MG63 (cell line): Measurements from ENCODE around the gene EMC9. TPM values are rescaled to one million over a fixed set of nuclear protein-coding genes. Genes with fewer than 3 reads are reported as not detected.

Experiments used
- DNase-seq: peaks from one replicate; pipeline ENCODE4 v3.0.0-alpha.2; 2020
- H3K27me3 ChIP-seq: fragments of 250-450 bp; sonication (Bioruptor Pico); 2 replicates; pipeline ENCODE4 v1.5.1; 2020; ENCODE audit warnings: mild to moderate bottlenecking, moderate library complexity
- H3K36me3 ChIP-seq: fragments of 250-450 bp; sonication (Bioruptor Pico); 2 replicates; pipeline ENCODE4 v1.5.1; 2020; ENCODE audit warnings: mild to moderate bottlenecking, moderate library complexity
- H3K4me3 ChIP-seq: fragments of 250-450 bp; sonication (Bioruptor Pico); 2 replicates; pipeline ENCODE4 v1.5.1; 2020; ENCODE audit warnings: mild to moderate bottlenecking, moderate library complexity
- H3K9me3 ChIP-seq: fragments of 250-450 bp; sonication (Bioruptor Pico); 2 replicates; pipeline ENCODE4 v1.5.1; 2020; ENCODE audit warnings: mild to moderate bottlenecking, moderate library complexity
- total RNA-seq: library from RNA; depleted of rRNA; stranded (reverse); fragments of >200 nt; shearing (Covaris generic); gene quantifications from 2 replicates; pipeline ENCODE4 v1.2.3, GENCODE V29; 2014; ENCODE audit warnings: low replicate concordance

The EMC9 gene
- total RNA-seq, 1 experiment from 2014 or later: 15.7 TPM

- H3K4me3 ChIP-seq: no peak overlapping the region
- H3K36me3 ChIP-seq: peaks cover 12% of the 10 kb centered on the region
- H3K27me3 ChIP-seq: no peaks in the 10 kb centered on the region
- H3K9me3 ChIP-seq: no peaks in the 10 kb centered on the region
- no peak for DNase-seq
Observed at GRCh38 chr14:24179294-24179960, 38.0 kb upstream of the EMC9 start.

- H3K4me3 ChIP-seq: no peak overlapping the region
- H3K9me3 ChIP-seq: no peaks in the 10 kb centered on the region
- no peaks in the 10 kb centered on the region for H3K27me3 ChIP-seq
- no peak for DNase-seq
- H3K36me3 ChIP-seq: peaks cover 9% of the 10 kb centered on the region
Observed at GRCh38 chr14:24178399-24179178, 37.2 kb upstream of the EMC9 start.

DNA sequence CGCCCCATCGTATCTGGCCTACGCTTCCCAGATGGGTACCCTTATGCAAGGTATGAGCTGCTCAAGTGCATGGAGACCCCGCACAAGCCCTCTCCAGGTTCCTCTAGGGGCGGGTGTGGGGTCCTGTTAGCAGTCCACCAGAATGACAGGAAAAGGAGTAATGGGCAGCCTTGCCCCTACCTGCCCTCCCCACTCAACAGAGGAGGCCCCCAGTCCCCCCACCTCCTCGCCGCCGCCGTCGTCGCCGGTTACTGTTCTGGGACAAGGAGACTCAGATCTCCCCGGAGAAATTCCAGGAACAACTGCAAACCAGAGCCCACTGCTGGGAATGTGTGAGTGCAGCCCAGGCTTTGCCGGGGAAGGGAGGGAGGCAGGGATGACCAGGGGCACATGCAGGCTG, 36.5 kb upstream of the EMC9 start:
- Histone ChIP-seq H3K27me3 (no peaks in the 10 kb centered on the region), H3K9me3 (no peaks in the 10 kb centered on the region), H3K4me3 (no peak overlapping the region), H3K36me3 (peaks cover 9% of the 10 kb centered on the region)
- no peak for DNase-seq

- Histone ChIP-seq H3K4me3 (no peak overlapping the region), H3K27me3 (no peaks in the 10 kb centered on the region), H3K36me3 (peaks cover 9% of the 10 kb centered on the region), H3K9me3 (no peaks in the 10 kb centered on the region)
- DNase-seq: no peak
Observed at GRCh38 chr14:24177041-24177825, 35.8 kb upstream of the EMC9 start.

- no peak for DNase-seq
Observed at GRCh38 chr14:24176599-24176998, 35.2 kb upstream of the EMC9 start.

DNA sequence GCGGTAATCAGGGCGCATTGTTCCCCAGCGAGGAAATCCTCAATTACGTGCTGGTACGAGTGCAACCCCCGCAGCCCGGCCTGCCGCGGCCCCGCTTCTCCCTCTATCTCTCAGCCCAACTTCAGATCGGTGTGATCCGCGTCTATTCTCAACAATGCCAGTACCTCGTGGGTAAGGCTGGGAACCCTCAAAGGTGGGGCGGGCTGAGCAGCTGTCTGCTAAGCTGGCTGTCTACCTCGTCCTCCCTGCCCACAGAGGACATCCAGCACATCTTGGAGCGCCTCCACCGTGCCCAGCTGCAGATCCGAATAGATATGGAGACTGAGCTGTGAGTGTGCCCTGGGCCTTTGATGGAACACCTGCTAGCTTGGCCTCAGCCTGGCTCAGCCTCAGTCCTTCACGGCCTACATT, 31.5 kb upstream of the EMC9 start:
- no peak overlapping the region for H3K4me3 ChIP-seq
- DNase-seq: no peak
- no peaks in the 10 kb centered on the region for H3K27me3 ChIP-seq
- H3K36me3 ChIP-seq: no peaks in the 10 kb centered on the region
- H3K9me3 ChIP-seq: no peaks in the 10 kb centered on the region

More at GRCh38 chr14:24176599-24176998, 35.2 kb upstream of the EMC9 start:
- Histone ChIP-seq H3K27me3 (no peaks in the 10 kb centered on the region), H3K4me3 (no peak overlapping the region), H3K9me3 (no peaks in the 10 kb centered on the region), H3K36me3 (peaks cover 9% of the 10 kb centered on the region)

DNA sequence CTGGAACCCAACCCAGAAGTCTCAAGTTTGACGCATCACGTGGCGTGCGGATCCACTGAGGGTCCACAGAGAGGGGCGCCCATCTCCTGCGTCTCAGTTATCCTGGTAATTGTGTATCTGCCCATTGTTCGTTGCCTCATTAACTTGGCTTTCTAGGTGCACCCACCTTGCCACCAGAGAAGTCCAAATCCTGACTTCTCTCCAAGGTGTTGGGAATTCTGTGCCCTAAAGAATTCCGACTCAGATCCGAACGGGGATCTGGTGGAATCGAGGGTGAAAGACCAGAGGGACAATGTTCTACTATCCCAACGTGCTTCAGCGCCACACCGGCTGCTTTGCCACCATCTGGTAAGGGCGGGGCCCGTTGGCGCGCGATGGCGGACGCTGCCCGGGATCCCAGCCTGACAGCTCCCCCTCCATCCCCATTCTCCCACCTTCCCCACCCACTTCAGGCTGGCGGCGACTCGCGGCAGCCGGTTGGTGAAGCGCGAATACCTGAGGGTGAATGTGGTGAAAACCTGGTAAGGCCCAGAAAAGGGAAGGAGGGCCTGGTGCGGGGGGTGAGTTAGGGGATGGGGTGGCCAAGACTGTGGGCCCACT, 31.0 kb upstream of the EMC9 start:
- no peak for DNase-seq
- H3K27me3 ChIP-seq: no peaks in the 10 kb centered on the region
- 0 out of 2 replicates have a peak, but pooled peaks cover 3% of the 10 kb centered on the region for H3K36me3 ChIP-seq
- no peak overlapping the region for H3K4me3 ChIP-seq
- no peaks in the 10 kb centered on the region for H3K9me3 ChIP-seq

DNA sequence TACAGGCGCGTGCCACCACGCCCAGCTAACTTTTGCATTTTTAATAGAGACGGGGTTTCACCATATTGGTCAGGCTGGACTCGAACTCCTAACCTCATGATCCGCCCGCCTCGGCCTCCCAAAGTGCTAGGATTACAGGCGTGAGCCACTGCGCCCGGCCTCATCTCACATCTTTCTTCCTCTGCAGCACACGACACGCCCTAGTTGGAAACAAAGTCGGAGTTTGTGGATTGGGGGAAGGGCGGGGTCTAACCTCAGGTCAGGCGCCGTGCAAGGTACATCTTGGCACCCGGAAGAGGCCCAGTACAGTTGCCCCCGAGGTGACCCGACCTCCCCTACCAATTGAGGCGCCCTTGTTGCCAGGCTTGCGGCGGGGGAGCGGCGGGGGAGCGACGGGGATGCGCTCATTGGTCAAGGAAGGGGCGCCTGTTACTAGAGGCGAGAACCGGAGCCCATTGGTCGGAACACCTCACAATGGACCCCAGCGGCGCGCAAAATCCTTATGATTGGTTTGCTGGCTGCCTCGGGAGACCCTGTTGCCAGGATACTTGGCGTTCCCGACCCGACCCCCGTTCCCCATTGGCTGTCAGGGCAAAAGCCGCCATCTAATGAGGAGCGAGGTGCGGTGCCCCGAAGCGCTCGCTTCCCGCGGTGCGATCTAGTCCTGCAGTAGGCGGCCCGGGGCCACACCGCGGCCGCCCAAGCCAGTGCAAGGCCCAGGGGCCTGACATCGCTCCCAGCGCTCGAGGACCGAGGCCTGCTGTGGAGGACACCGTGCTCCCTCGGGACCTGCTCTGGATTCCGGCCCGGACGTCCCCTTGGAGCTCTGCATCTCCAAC, 30.2 kb upstream of the EMC9 start, which contains the start of gene REC8:
Gene REC8 (plus strand): TSS at position 659 of the 839 bp plus-strand sequence. CDS start 473 bp downstream, outside the sequence.
- H3K4me3 ChIP-seq: no peak within 1 kb of the TSS
- DNase-seq: no peak

DNA sequence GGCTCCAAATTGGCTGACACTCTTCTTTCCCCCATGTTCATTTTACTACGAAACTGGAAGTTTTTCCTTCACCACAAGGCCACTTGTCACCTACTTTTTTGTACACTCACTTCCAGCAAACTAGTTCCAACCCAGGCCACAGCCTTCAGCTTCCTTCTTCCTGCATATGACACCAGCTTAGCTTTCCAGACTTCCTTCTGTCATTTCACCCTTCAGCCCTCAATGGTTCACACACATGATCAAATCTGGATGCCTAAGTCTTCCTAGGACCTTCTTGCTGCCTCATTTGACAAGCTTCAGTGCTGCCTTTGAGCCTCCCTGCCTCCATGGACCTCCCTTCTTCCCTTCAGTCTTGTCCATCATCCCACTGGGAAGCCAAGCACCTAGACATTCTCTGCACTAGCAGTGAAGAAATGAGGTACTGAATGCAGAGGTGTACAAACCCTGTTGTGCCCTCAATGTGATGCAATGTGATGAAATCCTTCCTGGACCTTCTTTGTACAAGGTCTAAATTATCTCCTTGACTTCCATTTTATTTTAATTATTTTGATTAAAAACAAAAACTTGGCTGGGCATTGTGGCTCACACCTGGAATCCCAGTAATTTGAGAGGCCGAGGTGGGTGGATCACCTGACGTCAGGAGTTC, 26.2 kb upstream of the EMC9 start:
- H3K9me3 ChIP-seq: no peaks in the 10 kb centered on the region
- no peaks in the 10 kb centered on the region for H3K27me3 ChIP-seq
- no peak overlapping the region for H3K4me3 ChIP-seq
- H3K36me3 ChIP-seq: peaks cover 15% of the 10 kb centered on the region
- no peak for DNase-seq

More for the DNA sequence above, 30.2 kb upstream of the EMC9 start, which contains the start of gene REC8:
- Histone ChIP-seq H3K36me3 (0 out of 2 replicates have a peak, but pooled peaks cover 3% of the 10 kb centered on the region), H3K27me3 (no peaks in the 10 kb centered on the region), H3K9me3 (no peaks in the 10 kb centered on the region)

GRCh38 chr14:24165785-24166184, 24.4 kb upstream of the EMC9 start:
- Histone ChIP-seq H3K36me3 (peaks cover 22% of the 10 kb centered on the region), H3K4me3 (no peak overlapping the region), H3K27me3 (no peaks in the 10 kb centered on the region), H3K9me3 (no peaks in the 10 kb centered on the region)
- no peak for DNase-seq

DNA sequence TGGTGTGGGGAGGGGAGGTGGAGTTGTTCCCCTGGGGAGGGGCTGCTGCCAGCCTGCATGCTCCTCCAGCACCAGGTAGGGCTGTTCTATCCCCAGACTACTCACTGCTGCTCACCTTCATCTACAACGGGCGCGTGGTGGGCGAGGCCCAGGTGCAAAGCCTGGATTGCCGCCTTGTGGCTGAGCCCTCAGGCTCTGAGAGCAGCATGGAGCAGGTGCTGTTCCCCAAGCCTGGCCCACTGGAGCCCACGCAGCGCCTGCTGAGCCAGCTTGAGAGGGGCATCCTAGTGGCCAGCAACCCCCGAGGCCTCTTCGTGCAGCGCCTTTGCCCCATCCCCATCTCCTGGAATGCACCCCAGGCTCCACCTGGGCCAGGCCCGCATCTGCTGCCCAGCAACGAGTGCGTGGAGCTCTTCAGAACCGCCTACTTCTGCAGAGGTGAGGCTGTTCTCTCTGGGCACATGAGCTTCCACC, 23.2 kb upstream of the EMC9 start:
- no peak overlapping the region for H3K4me3 ChIP-seq
- DNase-seq: no peak
- peaks cover 28% of the 10 kb centered on the region for H3K36me3 ChIP-seq
- no peaks in the 10 kb centered on the region for H3K9me3 ChIP-seq
- H3K27me3 ChIP-seq: no peaks in the 10 kb centered on the region

DNA sequence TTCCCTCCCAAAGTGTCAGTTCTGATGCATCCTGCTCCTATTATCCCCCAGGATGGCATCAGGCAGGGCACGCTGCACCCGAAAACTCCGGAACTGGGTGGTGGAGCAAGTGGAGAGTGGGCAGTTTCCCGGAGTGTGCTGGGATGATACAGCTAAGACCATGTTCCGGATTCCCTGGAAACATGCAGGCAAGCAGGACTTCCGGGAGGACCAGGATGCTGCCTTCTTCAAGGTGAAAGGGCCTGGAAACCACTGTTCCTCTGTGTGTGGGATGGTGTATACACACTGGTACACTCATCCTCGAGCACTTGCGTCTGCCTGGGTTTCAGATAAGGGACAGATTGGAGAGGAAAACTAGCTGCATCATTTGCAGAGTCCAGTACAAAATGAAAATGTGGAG, 20.7 kb upstream of the EMC9 start:
- no peak for DNase-seq
- H3K27me3 ChIP-seq: no peaks in the 10 kb centered on the region
- peaks cover 28% of the 10 kb centered on the region for H3K36me3 ChIP-seq
- no peaks in the 10 kb centered on the region for H3K9me3 ChIP-seq
- peak overlapping the region; percentile 57 for H3K4me3 ChIP-seq

DNA sequence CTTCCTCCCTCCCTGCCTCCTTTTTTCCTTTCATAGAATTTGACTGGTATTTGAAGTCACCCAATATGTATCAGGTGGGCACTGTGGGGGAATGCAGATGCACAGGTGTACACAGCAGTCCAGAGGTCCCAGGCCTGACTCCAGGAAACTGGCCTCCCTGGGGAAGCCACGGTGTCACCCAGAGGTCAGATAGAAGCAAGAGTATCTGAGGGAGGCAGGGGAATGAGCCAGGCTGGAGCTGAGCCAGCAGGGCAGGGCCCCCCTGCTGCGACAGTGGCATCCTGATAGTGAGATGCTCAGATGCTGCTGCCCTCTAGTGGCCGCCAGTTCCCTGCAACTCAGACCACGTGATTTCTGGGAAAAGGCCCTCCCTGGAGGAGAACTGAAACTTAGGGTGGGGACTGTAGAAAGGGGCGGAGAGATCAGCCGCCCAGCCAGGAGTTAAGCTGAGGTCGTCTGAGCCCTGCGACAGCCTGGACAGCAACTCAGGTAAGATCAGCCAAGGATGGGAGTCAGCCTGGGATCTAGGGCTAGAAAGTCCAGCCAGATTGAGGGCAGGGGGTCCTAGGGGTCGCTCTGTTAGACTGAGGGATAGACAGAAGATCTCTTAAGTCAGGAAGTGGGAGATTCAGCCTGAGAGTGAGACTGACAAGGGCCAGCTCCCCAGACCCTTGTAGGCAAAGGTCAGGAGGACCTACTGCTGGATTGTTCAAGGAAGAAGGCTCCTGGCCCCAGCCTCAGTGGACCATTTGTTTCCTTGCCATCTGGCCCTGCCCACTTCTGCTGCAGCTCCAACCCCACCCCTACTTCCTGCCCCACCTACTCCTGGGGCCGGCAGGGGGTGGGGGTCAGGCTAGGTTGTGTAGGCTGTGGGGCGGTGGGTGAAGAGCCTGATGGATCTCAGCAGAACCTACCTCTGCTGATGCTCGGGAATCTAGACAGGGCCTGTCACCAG, 19.7 kb upstream of the EMC9 start, which contains the start of gene IRF9:
Gene IRF9 (plus strand): TSS at position 416 of the 955 bp plus-strand sequence. CDS start 880 bp downstream, outside the sequence.
- Histone ChIP-seq H3K36me3 (peaks cover 28% of the 10 kb centered on the region), H3K9me3 (no peaks in the 10 kb centered on the region), H3K4me3 (peak within 1 kb of the TSS; percentile 57), H3K27me3 (no peaks in the 10 kb centered on the region)
- peak; percentile 86 for DNase-seq

DNA sequence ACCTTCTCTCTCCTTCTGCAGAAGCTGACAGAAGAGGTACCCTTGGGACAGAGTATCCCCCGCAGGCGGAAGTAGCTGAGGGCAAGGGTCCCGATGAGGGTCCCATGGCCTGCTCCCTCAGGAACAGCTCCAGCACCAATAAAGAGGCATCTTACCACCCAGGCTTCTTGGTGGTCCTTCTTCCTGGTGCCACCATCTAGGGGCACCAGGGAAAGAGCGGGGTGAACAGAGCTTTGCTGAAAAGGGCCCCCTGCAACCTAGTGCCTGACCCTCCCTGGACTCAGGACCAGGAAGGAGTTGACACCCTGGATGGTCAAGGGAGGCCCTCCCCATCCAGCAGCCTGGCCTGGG, 19.1 kb upstream of the EMC9 start:
- DNase-seq: no peak
- Histone ChIP-seq H3K4me3 (no peak overlapping the region), H3K9me3 (no peaks in the 10 kb centered on the region), H3K36me3 (peaks cover 32% of the 10 kb centered on the region), H3K27me3 (no peaks in the 10 kb centered on the region)
